ENCODE results near the gene ANGEL1. TPM values are rescaled to one million over a fixed set of nuclear protein-coding genes. Genes with fewer than 3 reads are reported as not detected.

The ANGEL1 gene
- total and polyA plus RNA-seq, 2 of the 8 experiments (the other 6 are each of a cell fraction or from before 2014, with no cell fraction given): 26.8 to 27.2 TPM

- TF ChIP-seq SIRT6 (IDR thresholded peaks at IDR 0.05; ENCODE audit: low read length): no peak
- TF ChIP-seq CBX8 (IDR thresholded peaks at IDR 0.05; ENCODE audit: borderline replicate concordance, low read depth, low read length): no peak
- no peak for TF ChIP-seq GTF2F1 (IDR thresholded peaks at IDR 0.05; ENCODE audit: borderline replicate concordance, low read depth, low read length)
- TF ChIP-seq BACH1 (IDR thresholded peaks at IDR 0.05; ENCODE audit: low read length): no peak
- TF ChIP-seq POU5F1 (IDR thresholded peaks at IDR 0.05; ENCODE audit: low read depth, low read length): no peak
Measured at GRCh38 chr14:76793956-76794355, 18.7 kb downstream of the ANGEL1 start (continued).

Data from H1 (cell line).